ENCODE measurements around the gene GHRL.
A peak's percentile ranks its signal among the peaks of the same experiment; 100 is the strongest.
"Not testable (repeated sequence)": the region's sequence is repeated elsewhere in the genome, so short reads cannot be mapped to it uniquely, and the experiment has no call there.

The GHRL gene

DNA sequence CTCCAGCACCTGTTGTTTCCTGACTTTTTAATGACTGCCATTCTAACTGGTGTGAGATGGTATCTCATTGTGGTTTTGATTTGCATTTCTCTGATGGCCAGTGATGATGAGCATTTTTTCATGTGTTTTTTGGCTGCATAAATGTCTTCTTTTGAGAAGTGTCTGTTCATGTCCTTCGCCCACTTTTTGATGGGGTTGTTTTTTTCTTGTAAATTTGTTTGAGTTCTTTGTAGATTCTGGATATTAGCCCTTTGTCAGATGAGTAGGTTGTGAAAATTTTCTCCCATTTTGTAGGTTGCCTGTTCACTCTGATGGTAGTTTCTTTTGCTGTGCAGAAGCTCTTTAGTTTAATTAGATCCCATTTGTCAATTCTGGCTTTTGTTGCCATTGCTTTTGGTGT lies 5.3 kb upstream of the GHRL start:
- DNase-seq (ENCODE audit: low spot score): not testable (repeated sequence)

DNA sequence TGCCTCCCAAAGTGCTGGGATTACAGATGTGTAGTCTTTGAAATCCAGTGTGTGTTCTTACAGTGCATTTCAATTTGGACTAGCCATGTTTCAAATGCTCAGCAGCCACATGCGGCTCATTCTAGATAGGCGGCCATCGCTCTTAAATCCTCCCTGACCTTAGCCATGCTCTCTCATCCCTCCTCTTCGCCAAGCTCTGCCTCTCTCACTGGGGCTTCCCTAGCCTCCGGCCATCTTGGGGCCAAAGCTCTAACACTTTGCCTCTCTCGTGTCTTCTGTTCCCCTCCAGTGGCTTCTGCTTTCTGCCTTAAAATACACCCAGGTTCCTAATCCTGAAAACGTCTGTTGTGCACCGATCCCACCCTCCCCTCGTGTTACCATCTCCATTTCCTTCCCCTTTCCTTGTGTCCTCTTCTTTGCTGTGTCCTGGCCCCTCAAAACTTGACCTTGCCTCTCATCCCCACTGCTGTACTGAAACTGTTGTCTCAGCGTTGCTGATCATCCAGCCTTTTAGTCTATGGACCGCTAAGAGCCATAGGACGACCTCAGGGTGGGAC lies 1.4 kb upstream of the GHRL start:
- no peak for DNase-seq (ENCODE audit: low spot score)

DNA sequence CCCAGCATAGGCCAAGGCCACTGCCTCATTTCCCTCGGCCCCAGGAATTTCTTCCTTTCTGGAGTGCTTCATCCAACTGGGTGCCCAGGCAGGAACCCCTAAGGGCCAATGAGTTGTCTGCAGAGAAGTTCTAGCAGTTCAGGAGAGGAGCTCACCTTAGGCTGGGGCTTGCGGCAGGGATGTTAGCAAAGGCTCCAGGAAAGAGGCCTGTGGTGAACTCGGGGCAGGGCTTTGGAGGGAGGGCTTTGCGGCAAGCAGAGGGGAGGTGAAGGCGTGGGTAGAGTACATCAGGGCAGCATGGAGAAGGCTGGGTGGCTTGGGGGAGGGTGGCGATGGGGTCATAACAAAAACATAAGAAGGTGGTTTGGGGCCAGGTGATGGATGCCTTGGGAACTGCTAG lies 1.1 kb downstream of the GHRL start:
- no peak for DNase-seq (ENCODE audit: low spot score)

DNA sequence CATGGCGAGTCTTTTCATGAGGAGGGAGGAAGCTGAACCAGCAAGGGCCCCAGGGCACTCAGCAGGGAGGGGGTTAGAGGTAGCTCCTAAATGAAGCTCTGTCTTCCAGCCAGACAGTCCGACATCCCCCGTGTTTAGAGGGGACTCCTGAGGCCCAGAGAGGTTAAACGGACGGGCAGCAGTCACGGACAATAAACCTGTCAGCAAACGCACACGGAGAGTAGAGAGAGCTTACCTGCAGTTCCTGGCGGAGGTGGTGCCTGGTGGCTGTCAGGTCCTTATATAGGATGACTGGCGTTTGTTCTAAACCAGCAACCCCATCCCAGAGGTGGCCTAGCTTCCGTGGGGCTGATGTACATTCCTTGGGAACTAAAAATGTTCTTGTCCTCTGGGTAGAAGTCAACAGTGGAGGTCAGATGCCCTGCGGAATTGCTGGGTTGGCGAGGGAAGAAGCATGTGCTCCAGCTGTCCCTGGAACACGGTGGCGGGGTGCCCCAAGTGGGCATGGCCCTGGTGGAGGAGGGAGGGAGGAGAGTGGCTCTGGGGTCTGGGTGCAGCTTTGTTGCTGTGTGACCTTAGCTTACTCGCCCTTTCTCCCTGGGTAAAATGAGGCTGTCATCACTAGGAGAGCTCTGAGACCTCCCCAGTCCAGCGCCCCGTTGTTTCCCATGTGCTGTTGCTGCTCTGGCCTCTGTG lies 2.1 kb downstream of the GHRL start:
- no peak for DNase-seq (ENCODE audit: low spot score)

DNA sequence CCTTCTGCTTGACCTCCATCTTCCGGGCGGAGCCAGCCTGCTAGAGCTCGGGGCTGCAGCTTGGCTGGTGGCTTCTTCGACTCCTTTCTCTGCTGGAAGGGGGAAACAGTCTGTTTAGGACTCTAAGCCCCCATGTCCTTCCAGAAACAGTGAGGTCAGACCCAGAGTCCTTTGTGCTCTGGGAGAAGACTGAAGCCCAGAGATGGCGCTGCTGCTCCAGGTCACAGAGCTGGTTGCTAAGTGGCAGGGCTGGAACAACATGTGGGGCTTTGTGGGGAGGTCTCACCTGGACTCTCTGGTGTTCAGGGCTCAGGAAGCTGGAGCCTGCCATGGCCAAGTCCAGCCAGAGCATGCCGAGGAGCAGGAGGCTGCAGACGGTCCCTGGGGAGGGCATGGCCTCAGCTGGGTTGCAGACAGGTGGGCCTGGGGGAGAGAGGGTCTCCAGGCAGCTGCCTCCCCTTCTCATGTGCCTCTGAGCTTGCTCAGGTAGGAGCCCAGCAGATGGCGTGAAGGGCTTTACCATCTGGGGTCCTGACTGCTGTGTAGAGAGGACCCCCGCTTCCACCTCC lies 2.9 kb downstream of the GHRL start:
- DNase-seq (ENCODE audit: low spot score): no peak

DNA sequence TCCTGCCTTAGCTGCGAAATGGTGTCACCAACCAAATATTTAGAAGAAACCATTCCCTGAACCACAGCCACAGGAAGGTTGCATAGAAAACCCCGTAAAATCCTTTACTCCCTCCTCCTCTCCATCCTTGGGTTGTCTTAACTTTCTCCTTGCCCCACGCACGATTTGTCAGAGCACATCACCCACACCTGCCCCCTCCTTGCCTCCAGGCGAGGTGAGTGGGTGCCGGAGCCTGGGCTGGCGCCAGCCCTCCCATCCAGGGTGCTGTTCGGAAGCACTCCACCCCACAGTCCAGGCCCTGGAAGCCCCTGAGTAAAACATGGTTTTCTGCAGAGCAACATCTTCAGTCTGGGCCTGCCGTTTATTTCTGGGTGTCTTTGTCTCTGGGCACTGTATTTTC lies 3.7 kb downstream of the GHRL start:
- DNase-seq (ENCODE audit: low spot score): no peak

DNA sequence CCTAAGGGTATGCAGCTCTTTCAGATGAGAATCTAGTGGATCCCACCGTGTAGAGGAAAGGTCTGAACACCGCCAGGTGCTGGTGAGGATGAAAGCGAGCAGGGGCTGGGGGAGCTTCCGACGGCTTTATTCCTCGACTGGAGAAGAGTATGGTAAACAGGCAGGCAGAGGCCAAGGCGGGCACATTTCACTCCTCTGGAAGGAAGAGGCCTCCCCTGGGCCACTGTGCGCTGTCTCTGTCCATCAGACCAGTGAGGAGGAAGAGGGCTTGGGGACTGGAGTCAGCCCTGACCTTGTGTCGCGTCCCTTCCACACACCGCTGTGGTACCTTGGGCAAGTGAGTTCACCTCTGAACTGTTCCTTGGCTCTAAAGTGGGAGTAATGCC lies 4.2 kb downstream of the GHRL start:
- no peak for DNase-seq (ENCODE audit: low spot score)

DNA sequence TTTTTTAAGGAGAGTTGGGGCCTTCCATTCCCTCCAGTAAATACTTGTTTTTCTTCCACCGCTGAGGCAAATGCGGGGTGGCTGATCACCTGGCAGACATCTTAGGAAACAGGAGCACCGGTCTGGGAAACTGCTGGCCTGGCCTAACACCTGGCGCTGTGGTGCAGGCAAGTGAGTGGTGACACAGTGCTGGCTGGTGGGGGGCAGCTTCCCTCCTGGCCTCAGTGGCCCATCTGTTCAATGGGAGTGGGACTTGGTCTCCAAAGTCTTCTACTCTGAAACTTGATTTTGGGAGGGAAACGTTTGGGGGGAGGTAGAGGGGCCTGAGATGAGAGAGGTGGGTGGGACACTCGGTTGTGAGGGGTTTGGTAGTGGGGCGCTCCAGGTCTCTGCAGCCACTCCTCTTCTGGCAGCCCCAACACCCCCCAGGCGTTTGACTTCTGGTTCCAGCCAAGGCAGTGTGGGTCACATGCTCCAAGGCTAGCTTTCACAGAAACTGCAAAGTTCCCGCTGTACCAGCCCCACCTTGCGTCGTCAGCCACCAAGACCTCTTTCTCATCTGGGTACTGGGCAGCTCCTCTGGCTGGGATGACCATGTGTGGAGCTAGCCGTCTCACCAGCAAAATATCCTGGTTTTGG lies 4.7 kb downstream of the GHRL start:
- DNase-seq (ENCODE audit: low spot score): no peak

DNA sequence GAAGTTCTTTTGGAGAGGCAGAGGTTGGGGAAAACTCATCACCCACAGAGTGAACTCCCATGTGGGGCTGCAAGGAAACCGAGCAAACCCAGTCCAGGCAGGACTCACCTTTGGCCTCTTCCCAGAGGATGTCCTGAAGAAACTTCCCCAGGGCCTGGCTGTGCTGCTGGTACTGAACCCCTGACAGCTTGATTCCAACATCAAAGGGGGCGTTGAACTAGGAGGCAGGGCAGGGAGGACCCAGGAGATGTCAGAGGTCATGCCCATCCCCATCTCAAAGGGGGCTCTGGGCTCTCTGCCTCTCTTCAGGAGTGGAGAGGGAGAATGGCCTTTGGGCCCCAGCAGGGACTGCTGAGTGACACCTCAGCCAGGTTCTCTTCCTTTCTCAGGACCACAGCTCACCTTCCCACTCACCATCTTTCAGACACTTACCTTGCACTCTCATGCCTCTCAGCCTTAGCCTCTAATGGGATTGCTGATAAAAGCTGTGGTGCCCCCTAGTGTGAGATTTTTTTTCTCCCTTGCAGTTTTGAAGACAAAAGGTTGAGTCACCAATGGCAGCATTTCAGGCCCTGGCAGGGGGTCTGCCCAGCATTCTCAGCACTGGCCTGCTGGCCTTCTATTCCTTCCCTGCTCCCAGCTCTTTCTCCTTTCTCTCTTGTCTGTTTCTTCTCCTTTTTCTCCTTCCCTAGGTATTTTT lies 6.0 kb downstream of the GHRL start:
- DNase-seq (ENCODE audit: low spot score): peak; percentile 70

DNA sequence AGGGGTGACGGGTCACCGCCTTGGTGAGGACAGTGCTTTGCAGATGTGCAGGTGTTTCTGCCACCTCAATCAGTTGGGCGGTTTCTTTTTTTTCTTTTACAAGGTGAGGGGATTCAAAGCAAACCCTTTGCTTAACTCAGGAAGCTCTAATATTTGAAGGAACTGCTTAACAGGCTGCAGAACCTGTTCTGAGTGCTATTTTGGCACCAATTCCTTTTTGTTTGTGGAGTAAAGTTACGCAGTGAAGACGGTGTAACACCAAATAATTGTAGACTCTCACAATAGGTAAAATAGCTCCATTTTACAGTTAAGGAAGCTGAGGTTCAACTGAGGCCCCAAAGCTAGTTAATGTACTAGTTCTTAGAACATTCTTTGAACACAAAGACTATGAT lies 6.6 kb downstream of the GHRL start:
- no peak for DNase-seq (ENCODE audit: low spot score)

DNA sequence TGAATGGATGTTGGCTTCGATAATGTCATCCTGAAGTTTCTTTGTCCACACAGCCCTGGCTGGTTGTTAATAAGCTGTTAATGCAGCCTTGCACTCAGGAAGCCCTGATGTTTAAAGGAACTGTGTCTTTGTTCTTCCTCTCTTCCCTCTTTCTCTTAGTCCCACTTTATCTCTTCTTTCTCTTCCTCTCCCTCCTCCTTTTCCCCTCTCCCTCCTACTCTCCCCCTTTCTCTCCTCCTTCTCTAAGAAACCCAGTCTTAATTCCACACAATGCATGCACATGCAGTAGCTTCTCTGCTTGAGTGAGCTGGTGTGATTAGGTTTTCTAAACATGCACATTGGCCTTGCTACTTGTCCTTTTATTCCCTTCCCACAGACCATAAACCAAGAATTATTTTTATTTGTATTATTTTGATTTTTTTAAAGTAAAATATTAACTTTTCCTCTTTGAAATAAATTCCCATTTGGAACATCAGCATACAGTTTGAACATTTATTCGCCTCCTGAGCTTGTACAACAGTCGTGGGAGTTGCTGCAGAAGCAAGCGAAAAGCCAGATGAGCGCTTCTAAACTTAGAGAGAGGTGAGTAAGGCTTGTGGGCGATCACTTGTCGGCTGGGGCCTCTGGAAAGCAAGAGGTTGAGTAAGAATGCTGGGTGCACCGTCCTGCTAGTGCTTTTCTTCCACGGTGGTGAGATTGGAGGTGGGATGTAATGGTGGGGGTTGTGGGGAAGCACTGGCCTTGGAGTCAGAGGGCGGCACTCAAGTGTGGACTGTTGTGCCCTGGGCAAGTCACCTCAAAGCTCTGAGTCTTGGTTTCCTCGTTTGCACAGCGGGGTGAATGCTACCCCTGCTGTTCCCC lies 7.2 kb downstream of the GHRL start:
- DNase-seq (ENCODE audit: low spot score): no peak

DNA sequence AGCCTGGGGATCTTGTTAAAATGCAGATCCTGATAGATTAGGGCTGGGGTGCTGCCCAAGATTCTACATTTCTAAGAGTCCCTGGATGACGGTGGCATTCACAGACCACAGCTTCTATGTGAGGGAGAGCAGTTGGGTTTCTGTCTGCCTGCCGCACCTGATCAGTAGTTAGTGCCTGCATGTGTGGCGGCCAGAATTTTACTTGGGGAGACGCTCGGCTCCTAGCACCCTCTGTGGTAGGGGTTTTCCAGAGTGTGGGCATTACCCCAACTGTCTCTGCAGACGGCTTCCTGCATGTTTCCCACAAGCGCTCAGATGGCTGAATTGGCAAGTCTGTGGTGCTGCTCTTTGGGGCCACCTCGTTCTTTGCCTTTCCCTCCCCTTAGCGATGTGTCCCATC lies 8.3 kb downstream of the GHRL start:
- no peak for DNase-seq (ENCODE audit: low spot score)

DNA sequence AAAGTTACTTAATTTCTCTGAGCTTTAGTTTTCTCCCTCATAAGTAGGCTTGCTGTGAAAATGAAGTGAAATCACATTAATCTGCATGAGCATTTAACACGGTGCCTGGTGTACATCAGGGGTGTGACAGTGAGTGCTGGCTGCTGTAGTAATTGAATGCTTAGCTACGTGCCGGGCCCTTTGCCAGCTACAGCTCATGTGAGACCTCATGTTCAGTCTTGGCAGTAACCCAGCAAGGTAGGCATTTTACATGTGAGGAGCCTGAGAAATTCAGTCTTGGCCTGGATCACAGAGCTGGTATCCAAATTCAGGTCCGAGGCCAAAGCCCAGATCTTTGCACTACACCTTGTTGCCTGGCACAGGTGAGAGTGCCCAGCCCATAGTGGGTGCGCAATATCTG lies 9.1 kb downstream of the GHRL start:
- DNase-seq (ENCODE audit: low spot score): no peak

DNA sequence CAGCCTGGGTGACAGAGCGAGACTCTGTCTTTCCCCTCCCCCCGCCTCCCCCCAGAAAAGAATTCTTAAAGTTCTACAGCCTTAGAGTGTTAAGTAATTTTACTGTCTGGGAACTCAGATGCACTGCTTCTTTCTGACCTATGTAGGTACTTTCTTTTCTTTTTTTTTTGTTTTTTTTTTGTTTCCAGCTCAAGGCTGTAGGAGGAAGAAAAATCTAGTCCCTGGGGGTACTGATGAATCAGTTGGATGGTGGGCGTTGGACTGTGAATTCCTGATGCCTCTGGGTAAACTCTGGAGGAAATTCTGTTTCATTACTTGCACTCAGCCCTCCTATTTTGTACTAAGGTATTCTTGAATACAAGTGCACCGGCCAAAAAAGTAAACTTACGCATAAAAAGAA lies 10.8 kb downstream of the GHRL start:
- no peak for DNase-seq (ENCODE audit: low spot score)

DNA sequence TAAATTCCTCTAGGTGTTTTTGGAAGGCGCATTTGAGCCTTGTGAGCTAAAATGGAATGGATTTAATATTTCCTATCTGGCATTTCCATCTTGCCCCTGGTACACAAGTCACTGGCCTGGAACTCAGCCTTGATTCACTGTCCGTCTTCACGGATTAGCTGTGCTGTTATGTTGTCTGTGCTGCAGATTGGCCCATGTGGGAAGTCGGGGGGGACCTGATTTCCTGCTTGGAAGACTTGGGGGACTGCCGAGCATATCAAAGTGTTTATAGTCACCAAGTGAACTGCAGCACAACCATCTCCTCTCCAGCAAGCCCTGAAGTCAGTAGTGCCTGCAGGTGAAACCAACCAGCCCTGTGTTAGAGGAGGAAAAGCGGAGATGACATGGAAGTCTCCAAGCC lies 12.2 kb downstream of the GHRL start:
- no peak for DNase-seq (ENCODE audit: low spot score)

DNA sequence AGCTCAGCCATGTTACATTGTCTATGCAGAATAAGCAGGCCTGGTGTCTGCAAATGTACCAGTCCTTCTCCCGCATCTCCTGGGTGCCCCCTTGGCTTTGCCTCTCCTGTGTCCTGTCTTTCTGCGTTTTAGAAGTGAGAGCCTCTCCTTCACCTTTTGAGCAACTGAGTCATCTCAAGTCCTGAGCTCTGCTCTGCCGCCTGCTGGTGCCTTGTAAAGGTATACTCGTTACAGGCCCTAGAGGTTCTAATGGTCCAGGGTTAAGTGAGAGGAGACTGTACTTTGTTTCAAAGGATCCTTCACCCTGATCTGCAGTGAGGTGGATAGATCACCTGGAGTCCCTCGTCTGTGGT lies 12.6 kb downstream of the GHRL start:
- no peak for DNase-seq (ENCODE audit: low spot score)

DNA sequence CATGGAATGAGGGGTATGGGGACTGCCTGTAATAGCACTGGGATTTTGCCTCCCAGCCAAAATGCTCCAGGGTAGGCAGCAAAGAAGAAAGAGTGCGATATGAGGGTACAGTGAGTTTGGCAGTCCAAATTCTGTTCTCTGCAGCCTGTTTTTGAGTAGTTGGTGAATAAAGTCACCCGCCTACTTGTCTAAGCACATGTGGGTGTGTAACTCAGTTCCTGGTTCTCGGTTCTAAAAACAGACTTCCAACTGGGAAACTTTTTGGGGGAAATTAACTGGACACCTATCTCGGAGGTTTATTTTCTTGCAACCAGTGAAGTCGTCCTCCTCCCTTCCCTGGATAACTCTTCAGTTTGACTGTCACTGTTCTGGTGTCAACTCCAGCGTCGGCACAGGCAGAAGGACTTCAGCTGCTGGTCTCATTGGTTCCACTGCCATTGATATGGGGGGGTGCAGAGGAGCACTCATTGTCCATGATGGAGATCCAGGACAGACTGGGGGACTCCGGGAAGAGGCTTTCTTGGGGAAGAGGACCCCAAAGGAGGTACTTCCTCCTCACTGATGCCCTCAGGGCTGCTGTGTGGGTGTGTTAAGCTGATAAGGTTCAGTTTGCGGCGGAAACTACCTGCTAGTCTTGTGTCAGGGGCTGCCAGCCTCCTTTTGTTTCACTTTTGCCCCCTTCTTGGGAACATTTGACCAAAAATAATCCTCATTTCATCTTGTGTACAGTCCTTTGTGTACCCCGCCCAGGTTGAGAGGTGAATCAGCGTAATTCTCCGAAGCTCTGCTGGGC lies 13.2 kb downstream of the GHRL start:
- no peak for DNase-seq (ENCODE audit: low spot score)

DNA sequence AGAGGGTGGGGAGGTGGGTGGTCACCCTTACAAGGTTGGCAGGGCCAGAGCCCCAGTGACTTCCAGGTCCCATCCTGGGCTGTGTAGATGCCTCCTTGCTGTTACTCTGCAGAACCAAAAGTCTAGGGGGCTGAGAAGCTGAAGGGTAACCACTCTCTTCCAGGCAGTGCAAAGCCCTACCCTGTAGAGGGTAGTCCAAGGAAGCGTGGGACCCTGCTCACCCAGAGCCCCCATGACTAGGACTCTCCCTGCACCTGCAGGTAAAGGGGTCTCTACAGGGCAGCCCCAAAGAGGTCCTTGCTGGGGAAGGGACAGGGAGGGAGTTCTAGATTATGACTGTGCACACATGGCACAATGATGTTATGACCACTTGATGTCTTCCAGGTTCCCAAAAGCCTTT lies 14.2 kb downstream of the GHRL start:
- DNase-seq (ENCODE audit: low spot score): no peak

DNA sequence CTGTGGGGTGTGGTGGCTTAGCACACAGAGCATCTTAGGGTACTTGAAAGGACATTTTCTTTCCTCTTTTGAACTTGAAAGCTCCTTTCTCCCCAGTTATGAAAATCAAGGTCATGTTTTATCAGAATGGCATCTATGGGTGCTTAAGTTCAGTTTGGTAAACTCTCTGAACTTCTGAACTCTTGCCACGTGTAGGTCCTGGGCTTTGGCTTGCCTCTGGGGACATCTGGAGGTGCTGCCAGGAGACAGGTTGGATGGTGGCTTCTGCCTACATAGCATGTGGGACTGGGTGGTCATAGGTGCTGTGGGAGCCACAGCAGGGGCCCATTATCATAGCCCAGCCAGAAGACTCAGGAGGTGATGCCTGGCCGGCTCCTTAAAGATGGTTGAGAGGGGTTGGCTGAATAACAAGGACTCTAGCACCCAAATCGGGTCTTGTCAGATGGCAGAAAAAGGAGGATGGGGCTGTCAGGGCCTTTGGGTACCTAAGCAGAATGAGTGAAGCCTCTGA lies 15.6 kb downstream of the GHRL start:
- no peak for DNase-seq (ENCODE audit: low spot score)

DNA sequence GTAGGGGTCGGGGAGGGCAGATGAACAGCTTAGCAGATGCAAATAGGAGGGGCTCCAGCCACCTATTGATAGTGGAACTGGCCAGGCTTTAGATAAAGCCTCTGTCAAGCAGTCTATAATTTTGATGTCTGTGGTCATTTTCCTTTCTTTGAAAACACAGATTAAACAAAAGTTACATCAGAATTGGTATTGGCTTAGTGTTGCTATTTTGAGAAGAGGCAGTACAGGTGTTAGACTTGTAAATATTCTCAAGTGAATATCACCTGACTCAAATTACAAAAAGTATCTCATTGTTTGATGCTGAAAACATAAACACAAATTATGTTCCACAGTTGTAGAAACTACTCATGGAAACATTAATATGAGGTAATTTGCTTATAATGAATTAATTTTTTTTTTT lies 18.1 kb downstream of the GHRL start:
- no peak for DNase-seq (ENCODE audit: low spot score)

DNA sequence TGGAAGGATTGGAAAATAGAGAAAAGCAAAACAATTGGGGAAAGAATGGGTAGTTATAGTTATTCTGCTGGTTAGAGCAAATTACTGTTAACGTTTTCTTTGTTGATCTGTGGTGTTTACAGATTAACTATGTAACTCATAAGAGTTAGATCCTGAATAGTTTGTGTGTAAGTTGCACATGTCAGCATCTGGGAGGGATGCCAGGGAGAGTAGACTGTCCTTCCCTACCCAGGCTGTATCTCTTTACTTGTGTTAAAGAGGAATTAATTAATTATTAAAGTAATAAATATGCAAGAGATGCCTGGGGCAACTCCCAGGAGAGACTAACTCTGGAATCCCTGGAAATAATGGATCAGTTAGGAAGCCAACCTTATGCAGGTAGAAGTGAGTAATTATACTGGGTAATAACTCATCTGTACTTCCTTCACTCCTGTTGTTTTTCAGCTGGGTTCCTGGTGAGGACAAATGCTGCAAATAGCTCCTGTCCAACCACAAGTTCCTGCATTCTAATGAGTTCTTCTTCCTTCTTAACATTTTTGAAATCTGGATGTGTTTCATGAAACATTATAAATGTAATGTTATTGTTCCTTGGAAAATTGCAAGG lies 18.9 kb downstream of the GHRL start:
- peak; percentile 52 for DNase-seq (ENCODE audit: low spot score)

Measured in AG08395 (cell line).